Keratinocyte (primary cell): Measurements from ENCODE around the gene DCP1A.
"Not testable (repeated sequence)": the region's sequence is repeated elsewhere in the genome, so short reads cannot be mapped to it uniquely, and the experiment has no call there.

ENCODE experiments used
- CTCF ChIP-seq, 3 experiments: IDR thresholded peaks in 1 of 3; conservative IDR thresholded peaks in 1 of 3; optimal IDR thresholded peaks in 1 of 3; 2 replicates in 2 of 3; 3 replicates in 1 of 3; pipeline versions ENCODE3 to v1.5.1; 2011; ENCODE audit warnings: low read length in 3 of 3, mild to moderate bottlenecking in 3 of 3, moderate library complexity in 2 of 3, control low read depth in 1 of 3, inconsistent platforms in 1 of 3; ENCODE audit not compliant: insufficient read depth in 2 of 3; ENCODE audit errors: extremely low read depth in 1 of 3
- EZH2 ChIP-seq: IDR thresholded peaks from one replicate; pipeline ENCODE4 v1.6.1; 2012; ENCODE audit warnings: inconsistent platforms, mild to moderate bottlenecking, low read length, moderate library complexity

GRCh38 chr3:53370719-53371118 lies 23.4 kb upstream of the DCP1A start:
- TF ChIP-seq CTCF (optimal IDR thresholded peaks at IDR 0.05 in 1 of 3, IDR thresholded peaks at IDR 0.05 in 1 of 3, conservative IDR thresholded peaks at IDR 0.05 in 1 of 3; ENCODE audit: extremely low read depth in 1 of 3, insufficient read depth in 2 of 3, low read length in 3 of 3); EZH2: not testable (repeated sequence)
